ENCODE data around the gene ERC2.

ERC2 gene

DNA sequence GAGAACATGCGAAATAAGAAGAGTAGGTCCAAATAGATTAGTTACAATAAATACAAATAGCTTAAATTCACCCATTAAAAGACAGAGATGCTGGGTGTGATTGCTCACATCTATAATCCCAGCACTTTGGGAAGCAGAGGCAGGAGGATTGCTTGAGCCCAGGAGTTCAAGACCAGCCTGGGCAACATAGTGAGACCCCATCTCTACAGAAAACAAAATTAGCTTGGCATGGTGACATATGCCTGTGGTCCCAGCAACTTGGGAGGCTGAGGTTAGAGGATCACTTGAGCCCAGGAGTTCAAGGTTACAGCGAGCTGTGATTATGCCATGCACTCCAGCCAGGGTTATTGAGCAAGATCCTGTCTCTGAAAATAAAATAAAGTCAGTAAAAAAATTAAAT lies 872.1 kb downstream of the ERC2 start:
- H3K27ac ChIP-seq (ENCODE audit: low read depth, low read length, severe bottlenecking) = no peak overlapping the region
- no peak overlapping the region for H3K4me3 ChIP-seq (ENCODE audit: extremely low read depth, insufficient read depth, low read length, poor library complexity, severe bottlenecking)
- H3K36me3 ChIP-seq (ENCODE audit: control insufficient read depth, insufficient read depth, low read length) = no peaks in the 10 kb centered on the region
- H3K4me1 ChIP-seq (ENCODE audit: control insufficient read depth, insufficient read depth, low read length, poor library complexity, severe bottlenecking) = peaks cover 9% of the 10 kb centered on the region
- 100% methylated on average over 1 of the region's 2 CpGs; no CpG with 5 or more reads in 1 of the 2 experiments for WGBS, 2 experiments (ENCODE audit: insufficient coverage in 2 of 2)
- H3K9me3 ChIP-seq (ENCODE audit: control insufficient read depth, low read length) = no peaks in the 10 kb centered on the region

DNA sequence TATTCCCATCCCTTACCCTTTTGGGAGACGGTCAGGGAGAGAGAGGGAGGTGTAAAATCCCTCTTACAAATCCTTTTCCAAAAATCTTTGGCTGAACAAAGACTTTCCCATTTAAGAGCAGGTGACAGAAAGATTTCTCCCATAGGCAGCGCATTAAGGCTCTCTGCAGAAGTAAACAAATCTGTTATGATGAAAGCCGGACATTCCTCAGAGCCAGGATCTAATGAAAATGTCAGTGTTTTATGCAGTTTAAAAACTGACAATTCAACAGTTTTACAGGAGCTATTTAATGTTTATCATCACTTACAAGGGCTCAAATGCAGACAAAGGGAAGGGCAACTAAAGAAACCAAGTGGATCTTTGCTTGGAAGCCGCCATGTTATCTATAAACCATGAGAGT lies 872.8 kb downstream of the ERC2 start:
- WGBS, 2 experiments (ENCODE audit: insufficient coverage in 2 of 2) = 75 to 100% methylated on average over 1 to 2 of the region's 4 CpGs
- no peak overlapping the region for H3K27ac ChIP-seq (ENCODE audit: low read depth, low read length, severe bottlenecking)
- no peak overlapping the region for H3K4me3 ChIP-seq (ENCODE audit: extremely low read depth, insufficient read depth, low read length, poor library complexity, severe bottlenecking)
- peaks cover 3% of the 10 kb centered on the region for H3K4me1 ChIP-seq (ENCODE audit: control insufficient read depth, insufficient read depth, low read length, poor library complexity, severe bottlenecking)
- H3K9me3 ChIP-seq (ENCODE audit: control insufficient read depth, low read length) = no peaks in the 10 kb centered on the region
- no peaks in the 10 kb centered on the region for H3K36me3 ChIP-seq (ENCODE audit: control insufficient read depth, insufficient read depth, low read length)

DNA sequence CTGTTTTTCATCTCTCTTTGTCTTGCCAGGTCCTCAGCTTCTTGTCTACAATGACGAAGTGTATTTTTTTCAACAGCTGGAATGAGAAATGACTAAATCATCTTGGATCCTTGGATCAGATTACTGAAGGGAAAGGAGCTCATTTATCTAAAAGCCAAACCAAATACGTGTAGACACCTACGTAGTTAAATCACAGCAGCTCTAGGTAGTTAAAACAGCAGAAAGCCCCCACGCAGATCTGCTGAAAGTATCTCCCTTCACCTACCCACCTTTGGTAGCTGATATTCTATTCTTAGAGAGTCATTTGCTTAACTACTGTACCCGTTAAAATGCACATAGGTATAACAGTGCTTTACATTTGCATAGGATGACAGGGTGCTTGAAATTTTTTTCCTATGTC lies 875.7 kb downstream of the ERC2 start:
- WGBS, 2 experiments (ENCODE audit: insufficient coverage in 2 of 2) = 70% methylated on average over 4 of the region's 5 CpGs; no CpG with 5 or more reads in 1 of the 2 experiments
- Histone ChIP-seq H3K27ac (ENCODE audit: low read depth, low read length, severe bottlenecking) (no peak overlapping the region), H3K4me3 (ENCODE audit: extremely low read depth, insufficient read depth, low read length, poor library complexity, severe bottlenecking) (no peak overlapping the region), H3K9me3 (ENCODE audit: control insufficient read depth, low read length) (no peaks in the 10 kb centered on the region), H3K36me3 (ENCODE audit: control insufficient read depth, insufficient read depth, low read length) (no peaks in the 10 kb centered on the region), H3K4me1 (ENCODE audit: control insufficient read depth, insufficient read depth, low read length, poor library complexity, severe bottlenecking) (peaks cover 3% of the 10 kb centered on the region)

DNA sequence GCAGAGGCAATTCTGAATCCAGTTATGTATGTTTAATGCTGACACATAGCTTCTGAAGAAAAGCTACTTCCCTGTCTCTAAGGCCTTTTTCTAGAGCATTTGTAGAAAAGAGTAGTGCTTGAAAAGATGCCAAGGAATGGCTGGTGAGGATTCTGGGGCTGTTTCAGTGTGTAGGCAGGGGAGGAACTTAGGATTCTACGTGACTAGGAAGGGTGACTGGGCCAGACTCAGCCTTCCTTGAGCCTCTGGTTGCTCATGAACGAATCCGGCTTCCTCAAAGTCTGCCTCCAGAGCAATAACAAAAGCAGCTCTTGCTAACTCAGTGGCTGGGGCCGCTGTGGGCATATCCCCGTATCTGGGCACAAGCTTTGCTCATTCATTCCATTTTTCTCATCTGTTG lies 876.4 kb downstream of the ERC2 start:
- Histone ChIP-seq H3K36me3 (ENCODE audit: control insufficient read depth, insufficient read depth, low read length) (no peaks in the 10 kb centered on the region), H3K27ac (ENCODE audit: low read depth, low read length, severe bottlenecking) (no peak overlapping the region), H3K4me1 (ENCODE audit: control insufficient read depth, insufficient read depth, low read length, poor library complexity, severe bottlenecking) (peaks cover 3% of the 10 kb centered on the region), H3K9me3 (ENCODE audit: control insufficient read depth, low read length) (no peaks in the 10 kb centered on the region), H3K4me3 (ENCODE audit: extremely low read depth, insufficient read depth, low read length, poor library complexity, severe bottlenecking) (no peak overlapping the region)
- 85 to 87% methylated on average over 4 to 5 of the region's 5 CpGs for whole genome bisulfite sequencing, 2 experiments (ENCODE audit: insufficient coverage in 2 of 2)

DNA sequence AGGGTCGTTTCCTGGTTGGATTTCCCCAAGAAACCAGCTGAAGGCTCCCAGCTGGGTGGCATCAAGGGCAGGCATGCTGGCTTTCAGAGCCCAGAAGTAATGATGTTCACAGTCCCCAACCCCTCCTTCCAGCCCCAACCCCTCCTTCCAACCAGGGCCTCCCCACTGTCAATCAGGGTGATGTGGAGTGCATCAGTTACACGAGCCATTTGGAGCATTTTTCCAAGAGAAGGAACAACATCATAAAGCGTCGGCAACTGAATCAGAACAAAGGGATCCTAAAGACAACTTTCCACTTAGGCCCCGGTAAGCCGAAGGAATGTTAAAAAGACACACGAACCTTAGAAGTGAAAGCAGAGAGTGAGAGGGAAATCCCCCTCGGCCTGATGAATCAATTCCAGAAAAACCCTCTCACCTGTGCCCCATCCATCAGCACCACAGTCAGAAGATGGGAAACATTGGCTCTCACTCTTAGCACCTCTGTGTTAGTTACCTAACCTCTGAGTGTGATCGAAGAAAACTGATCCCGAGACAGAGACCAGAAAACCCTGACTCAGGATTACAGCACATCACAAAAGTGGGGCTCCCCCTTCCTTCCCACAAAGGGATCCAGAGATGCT lies 880.0 kb downstream of the ERC2 start:
- peaks cover 13% of the 10 kb centered on the region for H3K4me1 ChIP-seq (ENCODE audit: control insufficient read depth, insufficient read depth, low read length, poor library complexity, severe bottlenecking)
- H3K4me3 ChIP-seq (ENCODE audit: extremely low read depth, insufficient read depth, low read length, poor library complexity, severe bottlenecking) = no peak overlapping the region
- H3K36me3 ChIP-seq (ENCODE audit: control insufficient read depth, insufficient read depth, low read length) = no peaks in the 10 kb centered on the region
- no peak overlapping the region for H3K27ac ChIP-seq (ENCODE audit: low read depth, low read length, severe bottlenecking)
- 85 to 91% methylated on average over 4 to 9 of the region's 10 CpGs for WGBS, 2 experiments (ENCODE audit: insufficient coverage in 2 of 2)
- H3K9me3 ChIP-seq (ENCODE audit: control insufficient read depth, low read length) = no peaks in the 10 kb centered on the region

DNA sequence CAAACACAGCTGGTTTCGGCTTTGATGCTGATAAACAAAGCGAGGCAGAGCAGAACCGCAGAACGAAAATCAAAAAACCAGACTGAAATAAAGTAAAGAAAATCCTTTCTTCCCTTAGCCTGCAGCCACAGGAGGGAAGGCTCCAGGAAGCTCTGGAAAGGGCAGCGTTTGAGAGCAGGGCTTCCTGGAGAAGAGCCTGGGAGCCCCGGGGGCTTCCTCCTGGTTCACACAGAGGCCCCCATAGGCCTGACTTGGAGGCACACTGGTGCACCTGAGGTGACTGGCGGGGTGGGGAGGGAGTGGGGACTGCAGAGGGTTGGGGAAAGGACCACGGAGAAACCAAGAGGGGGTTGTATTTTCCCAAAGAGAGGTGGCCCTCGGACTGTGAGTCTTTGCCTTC lies 882.4 kb downstream of the ERC2 start:
- 81 to 83% methylated on average over 2 to 3 of the region's 9 CpGs for WGBS, 2 experiments (ENCODE audit: insufficient coverage in 2 of 2)
- Histone ChIP-seq H3K36me3 (ENCODE audit: control insufficient read depth, insufficient read depth, low read length) (no peaks in the 10 kb centered on the region), H3K4me3 (ENCODE audit: extremely low read depth, insufficient read depth, low read length, poor library complexity, severe bottlenecking) (no peak overlapping the region), H3K9me3 (ENCODE audit: control insufficient read depth, low read length) (no peaks in the 10 kb centered on the region), H3K4me1 (ENCODE audit: control insufficient read depth, insufficient read depth, low read length, poor library complexity, severe bottlenecking) (peaks cover 11% of the 10 kb centered on the region), H3K27ac (ENCODE audit: low read depth, low read length, severe bottlenecking) (peak overlapping the region; percentile 11)

DNA sequence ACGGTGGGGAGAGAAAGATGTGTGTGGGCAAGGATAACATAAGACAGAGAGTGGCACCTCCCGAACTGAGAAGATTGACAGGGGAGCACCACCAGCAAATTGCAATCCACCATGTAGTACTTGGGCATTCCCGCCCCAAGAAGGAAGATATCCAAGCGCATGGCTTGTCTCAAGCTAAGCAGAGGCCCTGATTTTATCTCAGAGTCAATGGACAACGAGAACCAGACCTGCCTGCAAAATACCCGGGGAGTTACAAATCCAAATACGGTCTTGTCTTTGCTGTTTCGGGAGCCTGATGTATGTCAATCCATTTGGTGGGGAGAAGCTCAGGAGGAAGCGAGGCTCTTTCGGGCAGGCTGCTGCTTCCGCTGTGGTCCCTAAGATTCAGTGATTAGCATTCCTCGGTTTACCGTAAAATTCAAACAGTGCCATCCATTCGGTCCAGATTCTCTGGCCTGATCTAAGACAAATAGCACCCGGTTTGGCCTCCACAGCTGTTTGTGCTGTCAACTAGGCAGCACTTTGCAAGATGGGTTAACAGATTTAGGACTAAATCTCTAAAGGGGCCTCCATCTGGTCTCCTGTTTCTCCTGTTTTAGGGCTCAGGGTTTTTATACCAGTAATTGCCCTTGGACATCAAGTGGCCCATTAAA lies 883.4 kb downstream of the ERC2 start:
- Histone ChIP-seq H3K9me3 (ENCODE audit: control insufficient read depth, low read length) (no peaks in the 10 kb centered on the region), H3K4me3 (ENCODE audit: extremely low read depth, insufficient read depth, low read length, poor library complexity, severe bottlenecking) (no peak overlapping the region), H3K36me3 (ENCODE audit: control insufficient read depth, insufficient read depth, low read length) (no peaks in the 10 kb centered on the region), H3K27ac (ENCODE audit: low read depth, low read length, severe bottlenecking) (peak overlapping the region; percentile 81), H3K4me1 (ENCODE audit: control insufficient read depth, insufficient read depth, low read length, poor library complexity, severe bottlenecking) (peaks cover 11% of the 10 kb centered on the region)
- WGBS, 2 experiments (ENCODE audit: insufficient coverage in 2 of 2) = 78 to 84% methylated on average over 14 of the region's 15 CpGs

DNA sequence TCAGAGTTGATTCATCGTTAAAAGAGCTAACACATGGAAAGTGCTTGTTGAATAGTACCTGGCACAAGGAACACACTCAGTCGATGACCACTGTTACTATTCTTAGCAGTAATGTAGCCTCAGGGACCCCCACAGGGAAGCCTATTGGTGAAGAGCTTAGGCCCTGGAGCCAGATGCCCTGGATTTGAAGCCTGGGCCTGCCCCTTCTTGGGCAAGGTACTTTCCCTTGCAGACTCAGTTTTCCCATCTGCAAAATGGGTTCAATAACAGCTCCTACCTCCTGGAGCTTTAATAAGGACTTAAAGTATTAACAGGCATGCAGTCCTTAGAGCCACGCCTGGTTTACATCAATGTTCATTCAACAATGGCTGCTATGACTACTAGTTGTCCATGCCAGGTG lies 884.2 kb downstream of the ERC2 start:
- Histone ChIP-seq H3K27ac (ENCODE audit: low read depth, low read length, severe bottlenecking) (peak overlapping the region; percentile 81), H3K36me3 (ENCODE audit: control insufficient read depth, insufficient read depth, low read length) (no peaks in the 10 kb centered on the region), H3K4me3 (ENCODE audit: extremely low read depth, insufficient read depth, low read length, poor library complexity, severe bottlenecking) (no peak overlapping the region), H3K4me1 (ENCODE audit: control insufficient read depth, insufficient read depth, low read length, poor library complexity, severe bottlenecking) (peaks cover 11% of the 10 kb centered on the region), H3K9me3 (ENCODE audit: control insufficient read depth, low read length) (no peaks in the 10 kb centered on the region)
- WGBS, 2 experiments (ENCODE audit: insufficient coverage in 2 of 2) = 90 to 94% methylated on average over 2 to 3 of the region's 3 CpGs

DNA sequence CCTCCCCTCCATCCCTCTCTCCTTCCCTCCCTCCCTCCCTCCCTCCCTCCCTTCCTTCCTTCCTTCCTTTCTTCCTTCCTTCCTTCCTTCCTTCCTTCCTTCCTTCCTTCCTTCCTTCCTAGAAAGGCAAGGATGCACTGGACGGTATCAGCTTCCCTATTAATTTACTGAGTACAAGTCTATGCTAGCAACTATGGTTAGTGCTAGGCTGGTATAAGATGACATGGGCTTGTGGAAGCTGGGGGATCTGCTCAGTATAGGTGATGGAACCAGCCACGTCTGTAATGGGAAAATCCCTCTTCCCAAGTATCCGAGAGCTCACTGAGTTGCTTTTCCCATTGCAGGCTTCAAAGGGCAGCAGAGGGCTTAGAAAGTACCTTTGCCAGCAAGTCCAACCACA lies 884.8 kb downstream of the ERC2 start:
- H3K4me3 ChIP-seq (ENCODE audit: extremely low read depth, insufficient read depth, low read length, poor library complexity, severe bottlenecking) = no peak overlapping the region

DNA sequence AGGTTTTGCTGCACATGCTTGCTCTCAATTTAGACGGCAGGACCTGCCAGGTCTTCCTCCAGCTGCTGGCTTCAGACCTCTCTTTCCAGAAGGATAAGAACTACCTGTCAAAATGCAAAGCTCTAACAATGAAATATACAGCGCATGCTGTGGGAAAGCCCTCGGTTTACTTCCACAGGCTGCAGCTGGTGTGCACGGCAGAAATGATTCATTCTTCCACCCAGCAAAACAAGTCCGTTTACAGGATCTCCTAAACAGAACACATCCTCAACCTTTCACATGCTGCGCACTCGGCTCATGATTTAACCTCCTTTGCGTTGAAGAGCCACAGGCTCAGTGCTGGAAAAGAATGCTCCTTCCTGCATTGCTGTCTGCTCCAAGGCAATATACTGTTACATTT lies 888.8 kb downstream of the ERC2 start:
- Histone ChIP-seq H3K9me3 (ENCODE audit: control insufficient read depth, low read length) (peaks cover 5% of the 10 kb centered on the region), H3K27ac (ENCODE audit: low read depth, low read length, severe bottlenecking) (no peak overlapping the region), H3K4me1 (ENCODE audit: control insufficient read depth, insufficient read depth, low read length, poor library complexity, severe bottlenecking) (peaks cover 3% of the 10 kb centered on the region), H3K36me3 (ENCODE audit: control insufficient read depth, insufficient read depth, low read length) (no peaks in the 10 kb centered on the region), H3K4me3 (ENCODE audit: extremely low read depth, insufficient read depth, low read length, poor library complexity, severe bottlenecking) (no peak overlapping the region)
- 88 to 92% methylated on average over 7 to 8 of the region's 8 CpGs for WGBS, 2 experiments (ENCODE audit: insufficient coverage in 2 of 2)

More for the DNA sequence above, 884.8 kb downstream of the ERC2 start:
- Histone ChIP-seq H3K9me3 (ENCODE audit: control insufficient read depth, low read length) (peaks cover 2% of the 10 kb centered on the region), H3K4me1 (ENCODE audit: control insufficient read depth, insufficient read depth, low read length, poor library complexity, severe bottlenecking) (peaks cover 11% of the 10 kb centered on the region), H3K36me3 (ENCODE audit: control insufficient read depth, insufficient read depth, low read length) (no peaks in the 10 kb centered on the region), H3K27ac (ENCODE audit: low read depth, low read length, severe bottlenecking) (no peak overlapping the region)
- 81 to 100% methylated on average over 2 of the region's 3 CpGs for WGBS, 2 experiments (ENCODE audit: insufficient coverage in 2 of 2)
